Kidney glomerular epithelial cell (primary cell): Measurements from ENCODE around the gene FZR1.
"Not testable (repeated sequence)": the region's sequence is repeated elsewhere in the genome, so short reads cannot be mapped to it uniquely, and the experiment has no call there.

Experiments used
- DNase-seq: peaks from one replicate; lab custom pipeline; 2025; lab: John Stamatoyannopoulos, UW

FZR1 gene

GRCh38 chr19:3547301-3547731 is 41.2 kb downstream of the FZR1 start:
- no peak for DNase-seq

GRCh38 chr19:3547767-3548282 is 41.7 kb downstream of the FZR1 start:
- no peak for DNase-seq

- DNase-seq, result no peak
These were observed 42.5 kb downstream of the FZR1 start for GRCh38 chr19:3548606-3549005.

GRCh38 chr19:3549816-3550215 is 43.7 kb downstream of the FZR1 start:
- no peak for DNase-seq

- no peak for DNase-seq
These were observed 45.1 kb downstream of the FZR1 start for GRCh38 chr19:3550947-3551791.

GRCh38 chr19:3551792-3552095 is 45.6 kb downstream of the FZR1 start:
- DNase-seq, result no peak

- peak; percentile 13 for DNase-seq
These were observed 48.4 kb downstream of the FZR1 start for GRCh38 chr19:3554254-3555083.

DNA sequence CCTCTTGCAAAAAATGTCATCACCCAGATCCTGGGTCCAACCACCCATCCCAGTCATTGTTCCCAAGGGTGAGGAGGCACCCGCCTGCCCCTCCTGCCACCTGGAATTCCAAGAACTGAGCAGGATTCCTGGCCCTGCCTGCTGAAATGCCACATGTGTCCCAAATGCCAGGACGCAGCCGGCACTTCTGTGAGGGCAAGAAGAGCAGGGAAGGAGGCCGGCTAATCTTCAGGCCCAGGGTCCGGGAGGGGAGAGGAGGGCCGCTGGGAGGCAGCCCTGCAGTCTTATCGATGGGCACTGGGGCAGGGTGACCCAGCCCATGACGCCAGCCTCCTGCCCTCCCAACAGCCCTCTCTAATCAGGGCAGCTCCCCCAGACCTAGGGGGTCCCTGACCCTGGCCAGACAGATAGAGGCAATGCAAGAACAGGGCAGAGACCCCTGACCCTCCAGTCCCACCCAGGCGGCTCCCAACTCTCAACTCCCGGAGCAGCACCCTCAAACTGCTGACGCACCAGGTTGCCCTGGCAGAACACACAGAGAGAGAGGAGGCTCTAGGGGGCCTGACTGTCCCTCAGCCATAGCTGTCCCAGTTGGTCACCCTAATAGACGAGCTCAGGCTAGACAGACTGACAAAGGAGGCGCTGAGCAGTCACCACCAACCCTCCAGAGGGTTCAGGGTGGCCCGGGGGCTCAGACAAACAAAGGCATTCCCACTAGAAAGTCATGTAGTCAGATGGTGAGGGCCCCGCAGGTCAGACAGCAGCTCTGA is 49.7 kb downstream of the FZR1 start:
- DNase-seq, result no peak

DNA sequence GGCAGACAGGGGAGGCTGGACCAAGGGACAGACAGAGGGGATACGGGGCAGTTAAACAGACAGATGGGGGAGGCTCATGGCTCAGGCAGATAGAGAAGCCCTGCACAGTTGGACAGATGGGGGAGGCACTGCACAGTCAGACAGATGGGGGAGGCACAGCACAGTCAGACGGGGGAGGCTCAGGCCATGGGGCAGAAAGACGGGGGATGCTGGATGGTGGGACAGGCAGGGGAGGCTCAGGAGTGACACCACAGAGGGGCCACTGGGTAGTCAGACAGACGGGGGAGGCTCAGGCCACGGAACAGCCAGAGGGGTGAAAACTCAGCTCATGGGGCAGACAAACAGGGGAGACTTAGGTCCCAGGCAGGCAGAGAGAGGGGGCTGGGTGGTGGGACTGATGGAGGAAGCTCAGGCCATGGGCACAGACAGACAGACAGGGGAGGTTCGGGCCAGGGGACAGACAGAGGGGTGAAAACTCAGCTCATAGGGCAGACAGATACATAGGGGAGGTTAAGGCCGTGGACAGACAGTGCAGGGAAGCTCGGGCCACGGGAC is 50.4 kb downstream of the FZR1 start:
- DNase-seq, result no peak

DNA sequence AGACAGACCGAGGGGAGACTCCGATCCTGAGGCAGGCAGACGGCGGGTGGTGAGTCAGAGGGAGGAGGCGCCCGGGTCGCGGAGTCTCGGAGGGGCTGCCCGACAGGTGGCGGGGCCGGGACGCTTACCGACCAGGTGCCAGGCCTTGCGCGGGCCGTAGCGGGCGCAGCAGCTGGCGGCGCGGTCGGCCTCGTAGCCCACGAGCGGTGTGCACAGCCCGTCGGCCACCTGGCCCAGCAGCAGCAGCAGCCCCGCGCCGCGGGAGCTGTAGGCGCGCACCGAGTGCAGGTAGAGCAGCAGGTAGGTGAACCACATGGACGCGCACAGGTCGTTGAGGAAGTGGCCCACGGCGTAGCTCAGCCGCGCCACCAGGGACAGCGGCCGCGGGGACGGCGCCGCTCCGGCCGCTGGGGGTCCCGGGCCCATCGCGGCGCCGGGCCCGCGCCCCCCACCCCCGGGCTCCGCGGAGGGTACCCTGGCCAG is 50.9 kb downstream of the FZR1 start:
- DNase-seq, result no peak

- peak; percentile 85 for DNase-seq
These were observed 51.5 kb downstream of the FZR1 start, which contains the start of gene MFSD12 for GRCh38 chr19:3557461-3558248. Gene MFSD12, minus strand, starts transcription at chr19:3557586. Its CDS starts 183 bp downstream, at chr19:3557403.

DNA sequence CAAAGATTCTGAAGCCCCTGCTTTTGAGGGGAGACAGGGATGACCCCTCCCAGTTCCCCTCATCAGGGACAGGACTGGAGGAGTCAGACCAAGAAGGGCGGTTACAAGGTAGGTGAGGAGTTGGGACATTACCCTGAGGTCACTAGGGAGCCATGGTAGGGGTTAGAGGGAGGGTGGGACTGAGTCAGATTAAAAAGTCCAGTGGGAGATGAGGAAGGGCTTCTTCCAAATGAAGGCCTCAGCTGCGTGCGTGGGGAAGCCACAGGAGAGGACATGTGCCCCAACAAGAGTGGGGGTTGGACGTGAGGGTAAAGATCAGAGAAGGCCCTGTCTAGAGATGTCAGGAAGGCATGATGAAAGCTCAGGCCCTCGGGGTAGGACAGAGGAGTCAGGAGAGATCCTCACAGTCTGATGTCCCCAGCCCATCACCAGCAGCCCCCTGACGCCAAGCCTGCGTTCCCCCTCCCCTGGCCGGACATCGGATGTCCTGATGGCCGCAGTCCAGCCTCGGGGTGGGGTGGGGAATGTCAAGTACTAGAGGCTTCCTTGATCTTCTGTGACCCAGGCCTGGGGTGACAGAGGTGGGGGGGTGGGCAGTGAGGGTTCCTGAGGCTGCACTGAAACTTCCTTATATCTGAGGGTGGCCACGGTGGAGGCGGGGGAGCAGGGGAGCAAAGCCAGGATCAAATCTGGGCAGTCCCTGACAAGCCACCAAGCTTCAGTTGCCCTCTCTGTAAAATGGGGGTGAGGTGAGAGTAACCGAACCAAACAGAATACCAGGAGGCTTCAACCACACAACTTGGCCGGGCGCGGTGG is 57.8 kb downstream of the FZR1 start:
- DNase-seq, result no peak

DNA sequence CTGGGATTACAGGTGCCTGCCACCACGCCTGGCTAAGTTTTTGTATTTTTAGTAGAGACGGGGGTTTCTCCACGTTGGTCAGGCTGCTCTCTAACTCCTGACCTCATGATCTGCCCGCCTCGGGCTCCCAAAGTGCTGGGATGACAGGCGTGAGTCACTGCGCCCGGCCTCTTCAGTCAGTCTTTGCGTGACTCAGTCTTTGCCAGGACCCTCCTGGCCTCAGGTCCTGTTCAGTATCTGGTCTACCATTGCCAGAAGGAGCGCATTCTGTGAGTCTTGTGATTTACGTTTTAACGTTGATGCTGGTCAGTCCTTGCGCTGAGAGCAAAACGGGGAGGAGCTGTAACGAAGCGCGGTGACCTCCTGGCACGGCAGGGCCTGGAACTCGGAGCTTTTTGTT is 59.0 kb downstream of the FZR1 start:
- peak; percentile 33 for DNase-seq

GRCh38 chr19:3570042-3570441 is 63.9 kb downstream of the FZR1 start:
- DNase-seq, result not testable (repeated sequence)

DNA sequence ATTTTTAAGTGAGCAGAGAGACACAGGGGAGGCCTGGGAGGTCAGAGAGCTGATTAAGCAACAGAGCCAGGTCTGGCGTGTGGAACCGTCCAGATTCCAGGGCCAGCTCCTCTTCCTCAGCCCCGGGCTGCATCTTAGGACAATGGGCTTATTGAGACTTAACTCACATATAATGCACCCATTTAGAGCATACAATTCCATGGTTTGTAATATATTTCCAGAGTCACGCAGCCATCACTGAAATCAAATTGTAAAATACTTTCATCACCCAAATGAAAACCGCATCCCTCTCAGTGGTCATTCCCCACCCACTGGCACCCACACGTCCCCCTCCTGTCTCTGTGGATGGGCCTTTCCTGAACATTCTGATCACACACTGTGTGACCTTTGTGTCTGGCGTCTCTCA is 64.5 kb downstream of the FZR1 start:
- no peak for DNase-seq

DNA sequence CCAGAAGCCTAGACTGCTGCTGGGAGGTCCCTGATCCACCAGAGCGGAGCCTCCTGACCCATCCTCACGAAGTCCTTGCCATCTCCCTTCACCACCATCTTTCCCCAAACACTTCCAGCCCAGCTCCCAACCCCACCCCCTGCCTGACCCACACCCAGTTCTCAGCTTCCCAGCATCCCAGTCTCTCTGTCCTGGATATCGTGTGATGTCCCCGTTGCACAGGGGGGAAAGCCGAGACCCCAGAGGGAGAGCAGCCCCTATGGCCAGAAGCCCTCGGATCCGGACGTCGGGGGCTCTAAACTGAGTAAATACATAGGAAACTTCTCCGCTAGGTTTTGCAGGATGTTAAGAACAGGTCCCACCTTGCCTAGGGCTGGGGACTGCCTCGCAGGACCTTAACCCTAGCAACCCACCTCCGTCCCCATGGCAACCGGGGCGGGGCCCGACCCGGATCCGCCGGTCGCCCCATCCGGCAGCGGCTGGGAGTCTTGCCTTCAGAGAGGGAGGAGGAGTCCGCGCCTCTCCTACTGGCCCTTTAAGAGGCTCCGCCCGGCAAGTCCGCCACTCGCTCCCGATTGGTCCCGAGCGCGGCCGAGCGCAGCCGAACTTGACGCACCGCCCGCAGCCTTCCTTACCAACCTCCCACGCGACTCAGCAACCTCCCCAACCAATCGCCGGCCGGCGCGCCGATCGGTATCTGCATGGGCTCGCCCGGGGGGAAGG is 66.2 kb downstream of the FZR1 start:
- peak; percentile 99 for DNase-seq

GRCh38 chr19:3572855-3573161 is 66.7 kb downstream of the FZR1 start, which contains the start of gene HMG20B:
Gene HMG20B, plus strand, starts transcription at chr19:3572944. Its CDS starts 366 bp downstream, at chr19:3573310.
- no peak for DNase-seq

- DNase-seq, result no peak
These were observed 67.2 kb downstream of the FZR1 start for GRCh38 chr19:3573162-3573857.
